IMR-90 (cell line): ENCODE measurements around the gene TTLL11.

Source experiments
- CEBPB ChIP-seq: IDR thresholded peaks from 2 replicates; pipeline ENCODE4 v1.6.1; 2012; ENCODE audit warnings: low read depth, low read length, improper control_type of control experiment
- POLR2A ChIP-seq: IDR thresholded peaks from 2 replicates; pipeline ENCODE4 v1.6.1; 2012; ENCODE audit warnings: mild to moderate bottlenecking, low read depth, low read length
- TF ChIP-seq, protein P1 (sequence below): conservative IDR thresholded peaks from 2 replicates; pipeline ENCODE4 v1.5.1; 2012; ENCODE audit warnings: mild to moderate bottlenecking, low read depth, low read length, improper control_type of control experiment

DNA sequence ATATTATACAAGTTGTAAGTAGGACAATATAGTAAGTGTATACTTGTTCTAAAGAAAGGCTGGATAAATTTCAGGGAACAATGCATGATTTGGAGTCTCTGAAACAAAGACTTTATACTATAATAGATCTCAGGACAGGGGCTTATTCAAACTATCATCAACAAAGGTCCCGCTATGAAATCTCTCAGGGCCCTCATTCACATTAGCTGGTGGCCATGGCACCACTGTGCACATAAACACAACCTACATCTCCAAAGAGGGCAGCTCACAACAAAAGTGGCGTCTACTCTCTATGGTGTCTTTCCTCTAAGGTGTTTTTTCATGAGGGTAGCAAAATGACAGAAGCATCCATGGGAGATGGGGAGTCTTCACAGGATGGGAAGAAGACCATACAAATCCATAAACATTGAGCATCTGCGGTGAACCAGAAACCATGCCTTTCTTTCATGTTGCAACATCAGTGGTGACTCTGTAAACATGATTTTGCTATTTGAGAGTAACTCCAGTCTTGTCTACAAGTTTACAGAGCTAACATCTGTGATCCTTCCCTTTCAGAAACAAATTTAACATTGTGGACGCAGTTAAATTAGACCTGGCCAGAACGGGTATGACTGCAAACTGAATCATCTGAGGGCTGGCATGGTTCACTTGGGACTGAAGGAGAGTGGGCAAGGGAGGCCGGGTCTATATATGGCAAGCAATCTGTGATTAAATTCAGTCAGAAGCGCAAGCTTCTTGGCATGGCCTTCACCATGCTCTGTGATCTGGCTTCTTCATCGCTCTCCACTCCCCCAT is 5.5 kb downstream of the TTLL11 start:
- TF ChIP-seq, protein P1, sequence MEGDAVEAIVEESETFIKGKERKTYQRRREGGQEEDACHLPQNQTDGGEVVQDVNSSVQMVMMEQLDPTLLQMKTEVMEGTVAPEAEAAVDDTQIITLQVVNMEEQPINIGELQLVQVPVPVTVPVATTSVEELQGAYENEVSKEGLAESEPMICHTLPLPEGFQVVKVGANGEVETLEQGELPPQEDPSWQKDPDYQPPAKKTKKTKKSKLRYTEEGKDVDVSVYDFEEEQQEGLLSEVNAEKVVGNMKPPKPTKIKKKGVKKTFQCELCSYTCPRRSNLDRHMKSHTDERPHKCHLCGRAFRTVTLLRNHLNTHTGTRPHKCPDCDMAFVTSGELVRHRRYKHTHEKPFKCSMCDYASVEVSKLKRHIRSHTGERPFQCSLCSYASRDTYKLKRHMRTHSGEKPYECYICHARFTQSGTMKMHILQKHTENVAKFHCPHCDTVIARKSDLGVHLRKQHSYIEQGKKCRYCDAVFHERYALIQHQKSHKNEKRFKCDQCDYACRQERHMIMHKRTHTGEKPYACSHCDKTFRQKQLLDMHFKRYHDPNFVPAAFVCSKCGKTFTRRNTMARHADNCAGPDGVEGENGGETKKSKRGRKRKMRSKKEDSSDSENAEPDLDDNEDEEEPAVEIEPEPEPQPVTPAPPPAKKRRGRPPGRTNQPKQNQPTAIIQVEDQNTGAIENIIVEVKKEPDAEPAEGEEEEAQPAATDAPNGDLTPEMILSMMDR: no peak
- TF ChIP-seq POLR2A: no peak
- TF ChIP-seq CEBPB: peak; percentile 90
